Endothelial cell of umbilical vein (primary cell): ENCODE data around the gene VPS13A.
A peak's percentile ranks its signal among the peaks of the same experiment; 100 is the strongest.

Experiments used
- EZH2 ChIP-seq: IDR thresholded peaks from 2 replicates; pipeline ENCODE4 v1.6.1; 2012; ENCODE audit warnings: borderline replicate concordance, low read depth, mild to moderate bottlenecking, moderate library complexity, low read length, inconsistent platforms; ENCODE audit not compliant: severe bottlenecking
- GATA2 ChIP-seq: IDR thresholded peaks from 2 replicates; pipeline ENCODE4 v1.7.0; 2011; ENCODE audit warnings: low read depth, mild to moderate bottlenecking, moderate library complexity, mixed read lengths, low read length; ENCODE audit not compliant: insufficient read length, insufficient read depth
- JUN ChIP-seq: IDR thresholded peaks from 2 replicates; pipeline ENCODE4 v1.6.1; 2011; ENCODE audit warnings: borderline replicate concordance, low read depth; ENCODE audit not compliant: insufficient read length, insufficient read depth
- MYC ChIP-seq: IDR thresholded peaks from one replicate; pipeline ENCODE4 v1.6.1; 2011; ENCODE audit warnings: mild to moderate bottlenecking, low read depth, low read length
- POLR2A ChIP-seq: IDR thresholded peaks from 2 replicates; pipeline ENCODE4 v1.6.1; 2012; ENCODE audit warnings: low read depth, mild to moderate bottlenecking, control low read depth, low read length
- POLR2AphosphoS5 ChIP-seq: IDR thresholded peaks from 2 replicates; pipeline ENCODE4 v1.6.1; 2012; ENCODE audit warnings: low read depth, mild to moderate bottlenecking, control low read depth, low read length, moderate library complexity; ENCODE audit not compliant: insufficient read depth
- TF ChIP-seq, protein P1 (sequence below): IDR thresholded peaks from 2 replicates; pipeline ENCODE4 v1.6.1; 2011; ENCODE audit not compliant: insufficient read depth, insufficient read length
- TF ChIP-seq, protein P2 (sequence below), 2 donors: IDR thresholded peaks; 1 replicate in 1 of 2; 2 replicates in 1 of 2; pipeline ENCODE4 v1.5.1; 2011; ENCODE audit warnings: low read length in 2 of 2, mild to moderate bottlenecking in 2 of 2, moderate library complexity in 2 of 2, control low read depth in 1 of 2, inconsistent platforms in 1 of 2, low read depth in 1 of 2; ENCODE audit not compliant: insufficient read depth in 1 of 2; ENCODE audit errors: extremely low read depth in 1 of 2

DNA sequence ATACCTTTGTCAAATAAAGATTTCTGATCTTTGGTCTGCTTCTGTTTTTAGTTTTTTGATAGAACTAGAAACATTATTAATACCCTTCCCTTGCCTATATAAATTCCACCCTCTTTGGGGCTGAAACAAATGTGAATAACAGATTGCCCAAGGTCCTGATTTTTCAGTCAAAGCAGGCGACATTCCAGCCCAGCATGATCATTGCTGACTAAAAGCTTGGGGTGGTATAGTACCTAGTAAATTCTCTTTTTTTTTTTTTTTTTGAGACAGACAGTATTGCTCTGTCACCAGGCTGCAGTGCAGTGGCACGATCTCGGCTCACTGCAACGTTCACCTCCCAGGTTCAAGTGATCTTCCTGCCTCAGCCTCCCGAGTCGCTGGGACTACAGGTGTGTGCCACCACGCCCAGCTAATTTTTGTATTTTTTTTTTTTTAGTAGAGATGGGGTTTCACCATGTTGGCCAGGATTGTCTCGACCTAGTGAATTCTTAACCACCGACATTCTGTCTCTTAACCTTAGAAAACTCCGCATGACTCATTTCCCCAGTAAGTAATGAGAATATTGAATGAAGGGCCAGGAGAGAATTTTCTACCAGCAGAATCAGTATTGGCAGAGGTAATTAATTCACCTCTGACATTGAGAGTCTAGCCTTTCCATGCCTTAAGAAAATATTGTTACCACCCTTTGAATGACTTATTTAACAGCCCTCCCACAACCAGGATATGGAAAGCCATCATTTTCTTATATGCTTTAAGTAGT, 244.4 kb downstream of the VPS13A start:
- TF ChIP-seq, protein P1, sequence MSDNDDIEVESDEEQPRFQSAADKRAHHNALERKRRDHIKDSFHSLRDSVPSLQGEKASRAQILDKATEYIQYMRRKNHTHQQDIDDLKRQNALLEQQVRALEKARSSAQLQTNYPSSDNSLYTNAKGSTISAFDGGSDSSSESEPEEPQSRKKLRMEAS = no peak
- TF ChIP-seq EZH2 = no peak
- TF ChIP-seq, protein P2, sequence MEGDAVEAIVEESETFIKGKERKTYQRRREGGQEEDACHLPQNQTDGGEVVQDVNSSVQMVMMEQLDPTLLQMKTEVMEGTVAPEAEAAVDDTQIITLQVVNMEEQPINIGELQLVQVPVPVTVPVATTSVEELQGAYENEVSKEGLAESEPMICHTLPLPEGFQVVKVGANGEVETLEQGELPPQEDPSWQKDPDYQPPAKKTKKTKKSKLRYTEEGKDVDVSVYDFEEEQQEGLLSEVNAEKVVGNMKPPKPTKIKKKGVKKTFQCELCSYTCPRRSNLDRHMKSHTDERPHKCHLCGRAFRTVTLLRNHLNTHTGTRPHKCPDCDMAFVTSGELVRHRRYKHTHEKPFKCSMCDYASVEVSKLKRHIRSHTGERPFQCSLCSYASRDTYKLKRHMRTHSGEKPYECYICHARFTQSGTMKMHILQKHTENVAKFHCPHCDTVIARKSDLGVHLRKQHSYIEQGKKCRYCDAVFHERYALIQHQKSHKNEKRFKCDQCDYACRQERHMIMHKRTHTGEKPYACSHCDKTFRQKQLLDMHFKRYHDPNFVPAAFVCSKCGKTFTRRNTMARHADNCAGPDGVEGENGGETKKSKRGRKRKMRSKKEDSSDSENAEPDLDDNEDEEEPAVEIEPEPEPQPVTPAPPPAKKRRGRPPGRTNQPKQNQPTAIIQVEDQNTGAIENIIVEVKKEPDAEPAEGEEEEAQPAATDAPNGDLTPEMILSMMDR (IDR thresholded peaks at IDR 0.05; ENCODE audit: extremely low read depth in 1 of 2, insufficient read depth in 1 of 2, low read depth in 1 of 2, low read length in 2 of 2) = no peak
- TF ChIP-seq POLR2AphosphoS5 = no peak
- TF ChIP-seq POLR2A = no peak
- peak; percentile 53 for TF ChIP-seq JUN
- no peak for TF ChIP-seq MYC
- no peak for TF ChIP-seq GATA2
